CD14-positive monocyte (primary cell): ENCODE results near the gene INPP5J. TPM values are rescaled to one million over a fixed set of nuclear protein-coding genes. Genes with fewer than 3 reads are reported as not detected.

ENCODE experiments used
- DNase-seq, 3 donors: peaks; one replicate each; pipeline ENCODE4 v3.0.0-alpha.2; 2011 to 2022
- H2AFZ ChIP-seq: 2 replicates; pipeline ENCODE4 v1.6.0; 2012; ENCODE audit warnings: mild to moderate bottlenecking, low read depth, low read length, inconsistent platforms; ENCODE audit not compliant: insufficient read depth, poor library complexity, severe bottlenecking
- H3K27ac ChIP-seq, 2 donors: 1 replicate in 1 of 2; 2 replicates in 1 of 2; pipeline ENCODE4 v1.5.1; 2012 to 2013; ENCODE audit warnings: low read length in 2 of 2, control low read depth in 1 of 2, inconsistent platforms in 1 of 2, low read depth in 1 of 2, mild to moderate bottlenecking in 1 of 2
- H3K27me3 ChIP-seq, 2 donors: one replicate each; pipeline versions ENCODE4 v1.6.0 to v1.6.1; 2011 to 2013; ENCODE audit warnings: low read length in 2 of 2; ENCODE audit not compliant: control insufficient read depth in 2 of 2, insufficient read depth in 2 of 2
- H3K36me3 ChIP-seq, 2 donors: replicated peaks in 1 of 2; 1 replicate in 1 of 2; 2 replicates in 1 of 2; pipeline versions ENCODE4 v1.5.1 to v1.6.1; 2012 to 2013; ENCODE audit warnings: low read length in 2 of 2, control low read depth in 1 of 2, inconsistent platforms in 1 of 2, mild to moderate bottlenecking in 1 of 2; ENCODE audit not compliant: insufficient read depth in 2 of 2, control insufficient read depth in 1 of 2
- H3K4me1 ChIP-seq, 2 donors: 1 replicate in 1 of 2; 2 replicates in 1 of 2; pipeline versions ENCODE4 v1.5.1 to v1.6.1; 2012 to 2013; ENCODE audit warnings: low read length in 2 of 2, control low read depth in 1 of 2, inconsistent platforms in 1 of 2, mild to moderate bottlenecking in 1 of 2, moderate library complexity in 1 of 2; ENCODE audit not compliant: insufficient read depth in 2 of 2, control insufficient read depth in 1 of 2
- H3K4me2 ChIP-seq: replicated peaks from 2 replicates; pipeline ENCODE3; 2012; ENCODE audit warnings: low read length, moderate library complexity, mild to moderate bottlenecking; ENCODE audit not compliant: poor library complexity, severe bottlenecking; ENCODE audit errors: extremely low read depth
- H3K4me3 ChIP-seq, 3 experiments: fragments of 200-600 bp in 1 of 3; sonication (generic) in 1 of 3; replicated peaks in 1 of 3; 1 replicate in 2 of 3; 2 replicates in 1 of 3; pipeline ENCODE4 v1.5.1; 2011 to 2013; ENCODE audit warnings: low read length in 3 of 3, mild to moderate bottlenecking in 3 of 3, control low read depth in 2 of 3, low read depth in 2 of 3, inconsistent platforms in 1 of 3, moderate library complexity in 1 of 3
- H3K79me2 ChIP-seq: 2 replicates; pipeline ENCODE4 v1.6.0; 2012; ENCODE audit warnings: mild to moderate bottlenecking, control low read depth, inconsistent platforms, low read length, moderate library complexity; ENCODE audit not compliant: insufficient read depth
- H3K9ac ChIP-seq: 2 replicates; pipeline ENCODE4 v1.6.0; 2017; ENCODE audit warnings: low read length, mild to moderate bottlenecking; ENCODE audit not compliant: insufficient read depth, poor library complexity, severe bottlenecking
- H3K9me3 ChIP-seq, 2 donors: replicated peaks in 1 of 2; 1 replicate in 1 of 2; 2 replicates in 1 of 2; pipeline versions ENCODE4 v1.5.1 to v1.6.1; 2012 to 2013; ENCODE audit warnings: low read length in 2 of 2, control low read depth in 1 of 2; ENCODE audit not compliant: control insufficient read depth in 1 of 2, insufficient read depth in 1 of 2
- H4K20me1 ChIP-seq: 2 replicates; pipeline ENCODE4 v1.6.0; 2012; ENCODE audit warnings: mild to moderate bottlenecking, low read length, control low read depth, moderate library complexity; ENCODE audit not compliant: insufficient read depth
- H3K27ac Mint-ChIP-seq, 7 donors: one replicate each; pipeline ENCODE4 v1.8.0; 2020; ENCODE audit warnings: mild to moderate bottlenecking in 7 of 7, mixed read lengths in 7 of 7, moderate library complexity in 6 of 7, inconsistent platforms in 2 of 7
- H3K27me3 Mint-ChIP-seq, 3 donors: one replicate each; pipeline ENCODE4 v1.8.0; 2021 to 2022; ENCODE audit warnings: low read depth in 3 of 3, mild to moderate bottlenecking in 3 of 3, mixed read lengths in 3 of 3, moderate library complexity in 3 of 3, inconsistent platforms in 1 of 3
- H3K36me3 Mint-ChIP-seq, 2 donors: one replicate each; pipeline ENCODE4 v1.8.0; 2020; ENCODE audit warnings: mixed read lengths in 2 of 2, inconsistent platforms in 1 of 2, mild to moderate bottlenecking in 1 of 2
- H3K4me1 Mint-ChIP-seq: one replicate; pipeline ENCODE4 v1.8.0; 2020; ENCODE audit warnings: mild to moderate bottlenecking, mixed read lengths
- H3K4me3 Mint-ChIP-seq, 2 donors: one replicate each; pipeline ENCODE4 v1.8.0; 2020; ENCODE audit warnings: mild to moderate bottlenecking in 2 of 2, mixed read lengths in 2 of 2, moderate library complexity in 1 of 2
- H3K9me3 Mint-ChIP-seq, 7 donors: one replicate each; pipeline ENCODE4 v1.8.0; 2020 to 2022; ENCODE audit warnings: mixed read lengths in 7 of 7, mild to moderate bottlenecking in 6 of 7, moderate library complexity in 6 of 7, inconsistent platforms in 2 of 7
- CTCF ChIP-seq: fragments of 200-600 bp; IDR thresholded peaks from one replicate; pipeline ENCODE4 v1.8.0; 2022; ENCODE audit warnings: antibody characterized with exemption, mild to moderate bottlenecking
- WGBS: methylation state at CpG from one replicate; pipeline ENCODE4 v1.1.5; 2013; ENCODE audit warnings: missing lambda C conversion rate; ENCODE audit not compliant: insufficient coverage; 5-methylcytosine and 5-hydroxymethylcytosine counted together
- intact Hi-C, 2 donors: fragments of 100-400 bp; cut with micrococcal nuclease; formaldehyde crosslinking; loops; one replicate each; pipeline versions ENCODE4 v1.15.0 to v1.15.1; 2023
- polyA plus RNA-seq, 3 donors: library from polyadenylated mRNA; depleted of rRNA in 1 of 3; unstranded in 2 of 3; stranded (reverse) in 1 of 3; fragments of 300-500 nt in 2 of 3; fragments of >200 nt in 1 of 3; fragmentation: Illumina TruSeq in 2 of 3; gene quantifications; 1 replicate in 2 of 3; 2 replicates in 1 of 3; pipeline ENCODE4 v1.2.3, GENCODE V29; 2012 to 2021

Gene INPP5J
- polyA plus RNA-seq, 3 donors, result 0.03 TPM; not detected in 2

- Histone ChIP-seq H2AFZ (no peak overlapping the region), H3K4me1 (peaks cover 6 to 7% of the 10 kb centered on the region in 2 donors), H4K20me1 (no peaks in the 10 kb centered on the region), H3K9ac (no peak overlapping the region), H3K79me2 (no peaks in the 10 kb centered on the region), H3K36me3 (no peaks in the 10 kb centered on the region), H3K27ac (no peak overlapping the region), H3K4me2 (no peak overlapping the region), H3K27me3 (no peaks in the 10 kb centered on the region), H3K9me3 (no peaks in the 10 kb centered on the region), H3K4me3 (no peak overlapping the region)
- Mint-ChIP-seq H3K27ac (peak overlapping the region in 1 of 7 donors; percentile 63), H3K9me3 (peaks cover 0 to 2% (median 0%) of the 10 kb centered on the region in 7 donors), H3K4me3 (no peak overlapping the region), H3K27me3 (peaks cover under 1 to 4% (median 2%) of the 10 kb centered on the region in 3 donors), H3K36me3 (no peaks in the 10 kb centered on the region), H3K4me1 (peaks cover 8% of the 10 kb centered on the region)
- intact Hi-C loops, result no loop called here
- TF ChIP-seq CTCF, result no peak
- WGBS, result 87% methylated on average over 12 of the region's 22 CpGs
- DNase-seq, result no peak
Measured at GRCh38 chr22:31126128-31126868, 3.5 kb downstream of the INPP5J start.

GRCh38 chr22:31126869-31127175 lies 4.1 kb downstream of the INPP5J start:
- H3K4me1 Mint-ChIP-seq, result peaks cover 8% of the 10 kb centered on the region
- no peaks in the 10 kb centered on the region for H4K20me1 ChIP-seq
- no peak overlapping the region for H3K27ac ChIP-seq
- H3K27ac Mint-ChIP-seq, result no peak overlapping the region
- peaks cover 0 to 5% (median 2%) of the 10 kb centered on the region in 3 donors for H3K27me3 Mint-ChIP-seq
- H3K4me2 ChIP-seq, result peak overlapping the region; percentile 23
- TF ChIP-seq CTCF, result no peak
- no peaks in the 10 kb centered on the region for H3K79me2 ChIP-seq
- no peaks in the 10 kb centered on the region for H3K36me3 Mint-ChIP-seq
- H3K9me3 Mint-ChIP-seq, result peaks cover 0 to 2% (median 0%) of the 10 kb centered on the region in 7 donors
- no peak overlapping the region for H2AFZ ChIP-seq
- H3K4me1 ChIP-seq, result peaks cover 6 to 7% of the 10 kb centered on the region in 2 donors
- no peak overlapping the region for H3K9ac ChIP-seq
- H3K4me3 Mint-ChIP-seq, result no peak overlapping the region
- no peaks in the 10 kb centered on the region for H3K9me3 ChIP-seq
- no peak overlapping the region for H3K4me3 ChIP-seq
- WGBS, result 69% methylated on average over 5 of the region's 13 CpGs
- no peaks in the 10 kb centered on the region for H3K36me3 ChIP-seq
- H3K27me3 ChIP-seq, result no peaks in the 10 kb centered on the region
- DNase-seq, result no peak
- intact Hi-C loops, result no loop called here
